Upper lobe of left lung (tissue), 6 donors: ENCODE data around the gene PML. TPM values are rescaled to one million over a fixed set of nuclear protein-coding genes. Genes with fewer than 3 reads are reported as not detected.
"Not testable (repeated sequence)": the region's sequence is repeated elsewhere in the genome, so short reads cannot be mapped to it uniquely, and the experiment has no call there.

Experiments used
- ATAC-seq, 2 donors: fragments of 200-7000 bp; cut with Tn5 transposase; one replicate each; pipeline ENCODE4 v1.9.1; 2022; ENCODE audit warnings: mild to moderate bottlenecking in 2 of 2, moderate library complexity in 2 of 2; ENCODE audit not compliant: low FRiP score in 2 of 2
- DNase-seq, 2 donors: peaks; one replicate each; pipeline ENCODE4 v3.0.0-alpha.2; 2019 to 2020
- H3K27ac ChIP-seq, 4 donors: fragments of 200-600 bp; sonication (generic); one replicate each; pipeline ENCODE4 v1.5.1; 2016 to 2019
- H3K27me3 ChIP-seq, 4 donors: fragments of 200-600 bp; sonication (generic); one replicate each; pipeline ENCODE4 v1.5.1; 2017 to 2019
- H3K36me3 ChIP-seq, 4 donors: fragments of 200-600 bp; sonication (generic); one replicate each; pipeline ENCODE4 v1.5.1; 2016 to 2019
- H3K4me1 ChIP-seq, 4 donors: fragments of 200-600 bp; sonication (generic); one replicate each; pipeline ENCODE4 v1.5.1; 2018 to 2019
- H3K4me3 ChIP-seq, 4 donors: fragments of 200-600 bp; sonication (generic); one replicate each; pipeline ENCODE4 v1.5.1; 2017 to 2019; ENCODE audit warnings: mild to moderate bottlenecking in 2 of 4, moderate library complexity in 1 of 4
- H3K9me3 ChIP-seq, 4 donors: fragments of 200-600 bp; sonication (generic); one replicate each; pipeline ENCODE4 v1.5.1; 2018 to 2019
- WGBS, 2 donors: methylation state at CpG; one replicate each; pipeline ENCODE4 v1.1.5; 2017 to 2018; 5-methylcytosine and 5-hydroxymethylcytosine counted together
- total RNA-seq, 6 donors: library from RNA; depleted of rRNA in 4 of 6; stranded (reverse); fragments of >200 nt in 4 of 6; gene quantifications; one replicate each; pipeline versions ENCODE4 v1.1.0 to v1.2.1, GENCODE V29; 2016 to 2021
- TF ChIP-seq, protein P1 (sequence below), 6 experiments: fragments of 450-650 bp in 4 of 6; fragments of 200-600 bp in 2 of 6; sonication (generic) in 2 of 6; IDR thresholded peaks; one replicate each; pipeline ENCODE4 v1.5.1; 2016 to 2019; ENCODE audit warnings: antibody characterized with exemption in 6 of 6
- donor health status: DM: no; HTN: no; CAD: no; lungs with moderate emphysema.
- donor health status: DM: no; HTN: yes; CAD: no; lungs with severe emphysema.

The PML gene
- total RNA-seq, 6 donors from 2014 or later = 63.1 to 247 (median 92.9) TPM

DNA sequence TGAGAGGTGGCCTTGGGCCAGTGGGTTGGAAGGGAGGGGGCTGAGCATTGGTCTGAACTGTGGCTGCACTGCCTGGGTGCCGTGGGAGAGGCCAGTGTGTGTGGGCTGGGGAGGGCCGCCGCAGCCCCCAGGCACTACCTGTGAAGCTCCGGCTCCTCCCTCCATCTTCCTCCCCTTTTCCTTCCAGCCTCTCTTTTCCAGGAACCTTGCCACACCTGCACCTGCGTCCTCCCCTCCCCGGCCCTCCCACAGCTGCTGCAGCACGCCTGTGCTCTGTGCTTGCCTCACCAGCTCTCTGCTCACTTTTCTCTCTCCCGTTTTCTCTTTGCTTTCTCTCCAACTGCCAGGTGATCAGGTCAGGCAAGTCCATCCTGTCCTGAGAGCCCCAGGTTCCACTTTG is 70.3 kb downstream of the PML start:
- 79 to 81% methylated on average over 7 to 8 of the region's 8 CpGs for WGBS, 2 donors
- H3K4me1 ChIP-seq, H3K4me3 ChIP-seq, H3K9me3 ChIP-seq, H3K36me3 ChIP-seq, H3K27me3 ChIP-seq, ATAC-seq, H3K27ac ChIP-seq: not testable (repeated sequence)
- peak; percentile 9 to 64 for DNase-seq

GRCh38 chr15:74065684-74066411 is 71.3 kb downstream of the PML start:
- not testable (repeated sequence) for H3K4me1 ChIP-seq, H3K27ac ChIP-seq, H3K27me3 ChIP-seq, H3K9me3 ChIP-seq, H3K36me3 ChIP-seq, H3K4me3 ChIP-seq
- WGBS, 2 donors = 0 to 45% methylated on average over 1 to 5 of the region's 13 CpGs
- ATAC-seq = peak; percentile 83 to 92
- peak in 1 of 2 donors; percentile 60 for DNase-seq
- TF ChIP-seq, protein P1, sequence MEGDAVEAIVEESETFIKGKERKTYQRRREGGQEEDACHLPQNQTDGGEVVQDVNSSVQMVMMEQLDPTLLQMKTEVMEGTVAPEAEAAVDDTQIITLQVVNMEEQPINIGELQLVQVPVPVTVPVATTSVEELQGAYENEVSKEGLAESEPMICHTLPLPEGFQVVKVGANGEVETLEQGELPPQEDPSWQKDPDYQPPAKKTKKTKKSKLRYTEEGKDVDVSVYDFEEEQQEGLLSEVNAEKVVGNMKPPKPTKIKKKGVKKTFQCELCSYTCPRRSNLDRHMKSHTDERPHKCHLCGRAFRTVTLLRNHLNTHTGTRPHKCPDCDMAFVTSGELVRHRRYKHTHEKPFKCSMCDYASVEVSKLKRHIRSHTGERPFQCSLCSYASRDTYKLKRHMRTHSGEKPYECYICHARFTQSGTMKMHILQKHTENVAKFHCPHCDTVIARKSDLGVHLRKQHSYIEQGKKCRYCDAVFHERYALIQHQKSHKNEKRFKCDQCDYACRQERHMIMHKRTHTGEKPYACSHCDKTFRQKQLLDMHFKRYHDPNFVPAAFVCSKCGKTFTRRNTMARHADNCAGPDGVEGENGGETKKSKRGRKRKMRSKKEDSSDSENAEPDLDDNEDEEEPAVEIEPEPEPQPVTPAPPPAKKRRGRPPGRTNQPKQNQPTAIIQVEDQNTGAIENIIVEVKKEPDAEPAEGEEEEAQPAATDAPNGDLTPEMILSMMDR (IDR thresholded peaks at IDR 0.05) = peak in 5 of 6 experiments; percentile 33 to 70 (median 41)

DNA sequence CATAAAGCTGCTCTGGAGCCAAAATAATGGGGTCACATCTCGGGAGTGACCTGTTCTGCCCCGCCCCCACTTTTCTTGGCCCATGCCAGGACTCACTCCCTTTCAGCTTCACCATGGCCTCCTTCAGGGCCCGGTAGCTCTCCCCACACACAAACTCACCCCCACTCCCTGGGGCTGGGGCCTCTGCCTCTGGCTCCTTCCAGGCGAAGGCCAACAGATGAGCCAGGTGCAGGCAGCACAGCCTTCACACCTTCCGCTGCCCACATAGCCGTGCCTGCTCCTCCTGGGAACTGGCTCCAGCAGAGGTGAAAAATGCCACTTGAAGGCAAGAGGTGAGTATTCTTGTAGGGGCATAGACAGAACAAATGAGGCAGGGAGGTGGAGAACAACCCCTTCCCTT is 77.1 kb downstream of the PML start:
- DNase-seq = peak in 1 of 2 donors; percentile 85
- not testable (repeated sequence) for H3K4me1 ChIP-seq, H3K27ac ChIP-seq, ATAC-seq, H3K36me3 ChIP-seq, H3K9me3 ChIP-seq, H3K27me3 ChIP-seq, H3K4me3 ChIP-seq
- WGBS, 2 donors = 82 to 85% methylated on average over 4 of the region's 6 CpGs

GRCh38 chr15:74072132-74072531 is 77.6 kb downstream of the PML start:
- not testable (repeated sequence) for H3K4me1 ChIP-seq, H3K36me3 ChIP-seq, H3K9me3 ChIP-seq, H3K4me3 ChIP-seq, DNase-seq, H3K27ac ChIP-seq, ATAC-seq, H3K27me3 ChIP-seq
- 100% methylated on average over 1 of the region's 9 CpGs; no CpG with 5 or more reads in 1 of the 2 donors for WGBS, 2 donors

- ATAC-seq = not testable (repeated sequence)
- peak in 1 of 2 donors; percentile 41 for DNase-seq
- TF ChIP-seq, protein P1 (IDR thresholded peaks at IDR 0.05) = peak in 1 of 6 experiments; percentile 21
These were observed 78.3 kb downstream of the PML start for GRCh38 chr15:74072614-74073337.

DNA sequence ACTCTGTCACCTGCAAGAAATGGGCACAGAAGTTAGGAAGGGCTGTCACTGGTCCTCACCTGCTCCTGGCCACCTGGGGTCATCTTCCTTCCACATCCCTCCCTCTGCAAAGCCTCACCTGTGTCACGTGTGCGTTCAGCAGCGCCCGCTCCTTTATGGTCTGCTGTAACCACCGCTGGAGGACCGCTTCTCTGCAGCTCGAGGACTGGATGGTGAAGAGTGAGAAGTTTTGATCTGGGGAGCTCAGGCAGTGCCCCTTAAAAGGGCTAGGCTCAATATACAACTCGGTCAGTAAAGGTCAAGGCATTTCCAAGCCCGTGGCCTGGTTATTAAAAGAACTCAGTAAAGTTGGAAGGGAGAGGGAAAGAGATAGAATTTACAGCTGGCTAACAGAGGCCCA is 81.3 kb downstream of the PML start:
- H3K4me3 ChIP-seq, H3K27ac ChIP-seq, H3K4me1 ChIP-seq, H3K27me3 ChIP-seq, H3K9me3 ChIP-seq, ATAC-seq, H3K36me3 ChIP-seq, DNase-seq: not testable (repeated sequence)
- WGBS, 2 donors = 75 to 86% methylated on average over 3 to 8 of the region's 9 CpGs

More at GRCh38 chr15:74072614-74073337, 78.3 kb downstream of the PML start:
- not testable (repeated sequence) for H3K36me3 ChIP-seq, H3K4me3 ChIP-seq, H3K4me1 ChIP-seq, H3K9me3 ChIP-seq, H3K27ac ChIP-seq, H3K27me3 ChIP-seq
- 39% methylated on average over 6 of the region's 16 CpGs; no CpG with 5 or more reads in 1 of the 2 donors for WGBS, 2 donors

DNA sequence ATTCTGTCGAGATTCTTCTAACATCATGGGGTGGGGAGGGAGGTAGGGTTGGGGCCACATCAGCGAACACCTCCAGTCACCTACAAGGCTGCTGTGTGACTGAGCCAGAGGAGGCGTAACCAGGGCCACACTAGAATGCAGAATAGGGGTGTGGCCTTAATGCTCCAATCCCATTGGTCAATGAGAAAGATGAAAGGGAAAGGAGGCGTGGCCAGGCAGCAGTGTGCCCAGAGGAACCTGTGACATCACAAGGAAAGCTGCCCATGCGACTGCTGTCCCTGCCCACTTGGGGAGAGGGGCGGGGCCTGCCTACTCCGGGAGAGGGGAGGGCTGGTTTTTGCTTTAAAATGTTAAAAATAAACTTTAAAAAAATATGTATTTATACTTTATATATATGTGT is 87.9 kb downstream of the PML start, which contains the start of gene GOLGA6A:
Gene GOLGA6A, minus strand, starts transcription at position 101 of the 400 bp plus-strand sequence. Its CDS starts 41 bp downstream, at position 60.
- H3K27ac ChIP-seq, H3K27me3 ChIP-seq, ATAC-seq, H3K9me3 ChIP-seq, H3K36me3 ChIP-seq, DNase-seq, H3K4me3 ChIP-seq, H3K4me1 ChIP-seq: not testable (repeated sequence)
- WGBS, 2 donors = no CpG with 5 or more reads among the region's 7 CpGs

DNA sequence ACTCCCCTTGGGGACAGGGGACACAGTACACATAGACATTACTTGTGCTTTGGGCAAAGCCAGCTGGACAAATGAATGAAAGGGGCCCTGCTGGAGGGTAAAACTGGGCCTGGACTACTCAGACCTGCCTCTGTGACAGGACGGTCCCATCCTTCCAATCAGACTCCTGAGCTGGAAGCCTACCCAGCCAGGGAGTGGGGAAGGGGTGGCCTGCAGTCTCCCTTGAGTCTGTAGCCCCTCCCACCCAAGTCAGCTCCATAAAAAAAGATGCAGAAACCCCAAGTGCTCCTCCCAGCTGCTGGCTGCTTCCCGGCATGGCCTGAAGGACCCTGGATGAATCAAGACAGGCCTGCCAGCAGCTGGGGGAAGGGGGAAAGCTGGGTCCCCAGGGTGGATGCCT is 100.1 kb downstream of the PML start:
- DNase-seq, H3K36me3 ChIP-seq, H3K27ac ChIP-seq, H3K4me1 ChIP-seq, H3K27me3 ChIP-seq, H3K4me3 ChIP-seq, ATAC-seq, H3K9me3 ChIP-seq: not testable (repeated sequence)
- WGBS, 2 donors = no CpG with 5 or more reads among the region's 2 CpGs

DNA sequence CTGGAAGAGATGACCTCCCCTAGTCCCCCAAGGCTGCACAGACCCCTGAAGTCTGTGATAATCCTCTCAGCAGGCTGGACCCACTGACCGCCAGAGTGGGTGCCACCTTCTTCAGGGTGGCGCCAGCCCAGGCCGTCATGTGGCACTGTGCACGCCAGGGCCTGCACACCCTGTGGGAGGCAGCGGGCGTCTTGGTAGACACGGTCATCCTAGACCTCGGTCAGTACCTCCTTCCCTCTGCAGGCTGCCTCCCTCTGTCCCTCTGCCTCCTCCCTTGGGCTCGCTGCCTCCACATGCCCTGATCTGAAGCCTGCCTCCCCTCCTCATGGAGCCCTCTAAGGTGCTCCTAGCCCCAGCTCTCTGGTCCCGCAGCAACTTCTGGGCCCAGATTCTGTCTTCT is 101.1 kb downstream of the PML start:
- H3K4me3 ChIP-seq, H3K36me3 ChIP-seq, H3K9me3 ChIP-seq, H3K4me1 ChIP-seq, H3K27ac ChIP-seq, H3K27me3 ChIP-seq: not testable (repeated sequence)
- peak in 1 of 2 donors; percentile 3 for ATAC-seq
- 92% methylated on average over 6 of the region's 10 CpGs; no CpG with 5 or more reads in 1 of the 2 donors for WGBS, 2 donors
- peak in 1 of 2 donors; percentile 46 for DNase-seq

- H3K36me3 ChIP-seq, H3K27me3 ChIP-seq, H3K4me1 ChIP-seq, ATAC-seq, H3K4me3 ChIP-seq, DNase-seq, H3K27ac ChIP-seq, H3K9me3 ChIP-seq: not testable (repeated sequence)
- WGBS, 2 donors = no CpG with 5 or more reads among the region's 27 CpGs
These were observed 102.4 kb downstream of the PML start for GRCh38 chr15:74096753-74097474.
